CD4-positive, alpha-beta memory T cell (primary cell): Measurements from ENCODE around the gene ADCY7. TPM values are rescaled to one million over a fixed set of nuclear protein-coding genes. Genes with fewer than 3 reads are reported as not detected.
A peak's percentile ranks its signal among the peaks of the same experiment; 100 is the strongest.

ENCODE experiments used
- CTCF ChIA-PET: fragments of 350-600 bp; sonication (Branson Sonifier 250); formaldehyde crosslinking; loops from one replicate; lab custom pipeline; 2021; ENCODE audit warnings: inconsistent platforms; ENCODE audit not compliant: partially characterized antibody; lab: Charles Lee
- POLR2A ChIA-PET: fragments of 350-600 bp; sonication (Branson Sonifier 250); formaldehyde crosslinking; loops from one replicate; lab custom pipeline; 2021; ENCODE audit not compliant: partially characterized antibody; lab: Charles Lee
- DNase-seq, 5 donors: peaks; one replicate each; pipeline versions ENCODE4 v3.0.0 to v3.0.0-alpha.2; 2020 to 2022; ENCODE audit warnings: mixed read lengths in 1 of 5
- H3K27ac ChIP-seq: one replicate; pipeline ENCODE4 v1.7.0; 2013; ENCODE audit warnings: low read depth, low read length
- H3K27me3 ChIP-seq: 2 replicates; pipeline ENCODE4 v1.7.0; 2013; ENCODE audit warnings: mild to moderate bottlenecking, low read length, moderate library complexity; ENCODE audit not compliant: insufficient read depth
- H3K36me3 ChIP-seq: 2 replicates; pipeline ENCODE4 v1.7.0; 2013; ENCODE audit warnings: mild to moderate bottlenecking, low read length, moderate library complexity; ENCODE audit not compliant: insufficient read depth
- H3K4me1 ChIP-seq: 2 replicates; pipeline ENCODE4 v1.7.0; 2013; ENCODE audit warnings: mild to moderate bottlenecking, low read length, moderate library complexity; ENCODE audit not compliant: insufficient read depth
- H3K4me3 ChIP-seq, 2 donors: one replicate each; pipeline ENCODE4 v1.7.0; 2013; ENCODE audit warnings: low read length in 2 of 2, mild to moderate bottlenecking in 1 of 2
- H3K9me3 ChIP-seq, 2 donors: one replicate each; pipeline ENCODE4 v1.7.0; 2013; ENCODE audit warnings: low read length in 2 of 2, control low read depth in 1 of 2; ENCODE audit not compliant: control insufficient read depth in 1 of 2
- H3K27ac Mint-ChIP-seq, 7 donors: one replicate each; pipeline ENCODE4 v1.8.0; 2020 to 2021; ENCODE audit warnings: mixed read lengths in 7 of 7, mild to moderate bottlenecking in 6 of 7, inconsistent platforms in 3 of 7, moderate library complexity in 3 of 7
- H3K27me3 Mint-ChIP-seq, 2 donors: one replicate each; pipeline ENCODE4 v1.8.0; 2020 to 2021; ENCODE audit warnings: mixed read lengths in 2 of 2
- H3K36me3 Mint-ChIP-seq, 2 donors: one replicate each; pipeline ENCODE4 v1.8.0; 2020 to 2021; ENCODE audit warnings: mixed read lengths in 2 of 2, inconsistent platforms in 1 of 2, mild to moderate bottlenecking in 1 of 2
- H3K4me1 Mint-ChIP-seq, 4 donors: one replicate each; pipeline ENCODE4 v1.8.0; 2020 to 2021; ENCODE audit warnings: mixed read lengths in 4 of 4, mild to moderate bottlenecking in 1 of 4
- H3K4me3 Mint-ChIP-seq, 8 donors: one replicate each; pipeline ENCODE4 v1.8.0; 2020 to 2021; ENCODE audit warnings: mixed read lengths in 8 of 8, mild to moderate bottlenecking in 7 of 8, moderate library complexity in 6 of 8, inconsistent platforms in 3 of 8
- H3K9me3 Mint-ChIP-seq, 8 donors: one replicate each; pipeline ENCODE4 v1.8.0; 2020 to 2021; ENCODE audit warnings: mixed read lengths in 8 of 8, mild to moderate bottlenecking in 5 of 8, inconsistent platforms in 3 of 8, moderate library complexity in 1 of 8
- intact Hi-C: fragments of 100-400 bp; cut with micrococcal nuclease; formaldehyde crosslinking; loops from one replicate; pipeline ENCODE4 v1.15.1; 2023
- polyA plus RNA-seq, 2 donors: library from polyadenylated mRNA; unstranded; fragments of 300-500 nt; fragmentation: Illumina TruSeq; gene quantifications; one replicate each; pipeline ENCODE4 v1.2.3, GENCODE V29; 2021
- total RNA-seq, 2 experiments: library from RNA; stranded (reverse); gene quantifications; one replicate each; pipeline ENCODE4 v1.2.3, GENCODE V29; 2021

The ADCY7 gene
- total and polyA plus RNA-seq, 4 experiments from 2014 or later, result 34.8 to 235 (median 150) TPM

DNA sequence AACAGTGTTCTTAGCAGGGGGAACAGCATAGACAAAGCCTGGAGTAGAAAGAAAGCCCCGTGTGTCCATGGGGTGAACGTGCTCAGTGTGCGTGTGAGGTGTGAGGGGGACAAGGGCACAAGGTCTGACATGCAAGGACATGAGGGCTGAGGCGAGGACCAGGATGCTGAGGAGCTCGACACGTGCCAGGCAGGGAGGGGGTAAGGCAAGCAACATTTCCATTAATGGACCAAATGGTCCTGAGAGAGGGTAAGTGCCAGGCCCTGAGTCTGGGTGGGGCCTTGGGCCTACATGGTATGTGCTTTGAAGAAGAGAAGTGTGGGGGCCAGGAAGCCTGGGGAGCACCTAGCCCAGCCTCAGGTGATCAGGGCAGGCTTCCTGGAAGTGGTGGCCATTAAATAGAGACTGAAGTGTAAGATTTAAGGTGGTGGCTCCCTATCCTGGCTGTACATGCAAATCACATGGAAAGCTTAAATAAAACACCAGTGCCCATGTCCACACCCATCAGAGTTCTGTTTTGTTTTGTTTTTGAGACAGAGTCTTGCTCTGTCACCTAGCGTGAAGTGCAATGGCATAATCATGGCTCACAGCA, 29.3 kb downstream of the ADCY7 start:
- Histone ChIP-seq H3K36me3 (peaks cover 82% of the 10 kb centered on the region), H3K9me3 (no peaks in the 10 kb centered on the region), H3K4me3 (no peak overlapping the region), H3K4me1 (no peaks in the 10 kb centered on the region), H3K27me3 (no peaks in the 10 kb centered on the region), H3K27ac (no peak overlapping the region)
- intact Hi-C loops, result no loop called here
- ChIA-PET POLR2A (interaction anchor here (1.1 to 3.0 kb wide), 3 partner anchors 11 to 22 kb away, joined by 3 to 14 read pairs (median 3); no protein-coding TSS in a partner anchor), CTCF (interaction anchor here (0.9 to 2.9 kb wide), 4 partner anchors 16 to 32 kb away, joined by 3 to 10 read pairs (median 4); partner anchors contain the start of gene ADCY7)
- H3K4me3 Mint-ChIP-seq, result no peak overlapping the region
- no peak for DNase-seq
- H3K4me1 Mint-ChIP-seq, result peaks cover 3 to 15% (median 5%) of the 10 kb centered on the region in 4 donors
- H3K27me3 Mint-ChIP-seq, result no peaks in the 10 kb centered on the region
- peaks cover 16 to 65% of the 10 kb centered on the region in 2 donors for H3K36me3 Mint-ChIP-seq
- H3K27ac Mint-ChIP-seq, result peak overlapping the region in 6 of 7 donors; percentile 24 to 90 (median 82)
- H3K9me3 Mint-ChIP-seq, result no peaks in the 10 kb centered on the region

DNA sequence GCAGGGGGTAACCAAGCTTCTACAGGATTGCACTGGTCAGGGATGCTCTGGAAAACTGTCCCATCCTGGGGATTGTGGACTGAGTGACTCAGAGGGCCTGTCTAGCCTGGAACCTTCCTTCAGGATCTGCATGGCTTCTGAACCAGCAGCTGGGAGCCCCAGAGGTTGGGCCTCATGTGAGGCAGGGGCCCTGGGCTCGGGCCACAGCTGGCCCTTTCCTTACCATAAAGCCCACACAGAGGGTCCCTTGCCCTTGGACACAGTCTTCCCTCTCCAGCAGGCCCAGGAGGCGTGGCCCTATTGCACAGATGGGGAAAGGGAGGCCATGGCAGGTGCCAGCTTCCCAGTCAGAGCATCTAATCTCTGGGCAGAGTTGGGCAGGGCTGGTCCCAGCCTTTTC, 30.5 kb downstream of the ADCY7 start:
- DNase-seq, result no peak
- peak overlapping the region in 3 of 7 donors; percentile 24 to 42 (median 25) for H3K27ac Mint-ChIP-seq
- no peak overlapping the region for H3K4me3 ChIP-seq
- intact Hi-C loops, result no loop called here
- H3K36me3 Mint-ChIP-seq, result peaks cover 16 to 70% of the 10 kb centered on the region in 2 donors
- no peaks in the 10 kb centered on the region for H3K27me3 Mint-ChIP-seq
- no peaks in the 10 kb centered on the region for H3K4me1 ChIP-seq
- H3K27me3 ChIP-seq, result no peaks in the 10 kb centered on the region
- peaks cover 83% of the 10 kb centered on the region for H3K36me3 ChIP-seq
- H3K27ac ChIP-seq, result no peak overlapping the region
- no peaks in the 10 kb centered on the region for H3K9me3 Mint-ChIP-seq
- no peak overlapping the region for H3K4me3 Mint-ChIP-seq
- ChIA-PET POLR2A (interaction anchor here (0.7 to 3.7 kb wide), 6 partner anchors 12 to 31 kb away, joined by 3 to 14 read pairs (median 6); no protein-coding TSS in a partner anchor), CTCF (interaction anchor here (0.8 to 2.9 kb wide), 6 partner anchors 22 to 59 kb away, joined by 3 to 10 read pairs (median 4); partner anchors contain the start of gene ADCY7)
- H3K4me1 Mint-ChIP-seq, result peaks cover 3 to 15% (median 5%) of the 10 kb centered on the region in 4 donors
- H3K9me3 ChIP-seq, result no peaks in the 10 kb centered on the region

DNA sequence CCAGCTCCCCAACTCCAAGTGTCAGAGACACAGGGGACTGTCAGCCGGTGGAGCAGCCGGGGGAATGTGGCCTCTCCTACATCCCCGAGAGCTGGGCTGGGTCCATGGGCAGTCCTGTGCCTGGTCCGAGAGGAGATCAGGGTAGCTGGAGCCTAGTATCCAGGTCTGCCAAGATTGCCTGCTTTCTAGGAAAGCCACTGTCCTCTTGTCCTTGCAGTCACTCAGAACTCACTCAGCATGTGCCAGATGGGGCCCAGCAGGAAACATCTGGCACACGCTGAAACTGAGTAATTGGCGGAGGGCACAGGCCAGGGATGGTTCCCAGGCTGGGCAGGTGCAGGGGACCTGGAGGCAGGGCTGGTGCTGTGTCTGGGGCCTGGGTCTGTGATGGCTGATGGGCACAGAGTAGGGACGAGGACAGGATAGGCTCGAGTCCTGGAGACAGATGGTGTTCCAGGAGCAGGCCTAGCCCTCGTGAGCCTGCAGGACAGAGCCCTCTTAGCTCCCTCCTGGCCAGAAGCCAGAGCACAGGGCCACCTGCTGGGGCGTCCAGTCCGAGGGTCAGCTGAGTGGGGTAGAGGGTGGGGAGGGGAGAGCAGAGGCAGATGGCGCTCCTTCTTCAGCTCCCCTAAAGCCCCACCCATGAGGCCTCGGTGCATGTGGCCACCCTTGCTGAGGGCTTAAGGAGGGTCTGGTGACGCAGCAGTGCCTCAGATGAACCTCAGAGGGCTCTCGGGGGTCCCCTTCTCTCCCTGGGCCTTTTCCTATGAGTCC, 31.1 kb downstream of the ADCY7 start:
- peak overlapping the region in 3 of 7 donors; percentile 25 to 66 (median 27) for H3K27ac Mint-ChIP-seq
- H3K36me3 Mint-ChIP-seq, result peaks cover 16 to 72% of the 10 kb centered on the region in 2 donors
- Histone ChIP-seq H3K4me3 (no peak overlapping the region), H3K4me1 (no peaks in the 10 kb centered on the region), H3K36me3 (peaks cover 81% of the 10 kb centered on the region), H3K27ac (no peak overlapping the region), H3K9me3 (no peaks in the 10 kb centered on the region), H3K27me3 (no peaks in the 10 kb centered on the region)
- intact Hi-C loops, result no loop called here
- no peak overlapping the region for H3K4me3 Mint-ChIP-seq
- POLR2A ChIA-PET, result interaction anchor here (0.7 to 3.7 kb wide), 6 partner anchors 12 to 32 kb away, joined by 3 to 10 read pairs (median 5); no protein-coding TSS in a partner anchor
- CTCF ChIA-PET, result interaction anchor here (0.8 to 2.9 kb wide), 6 partner anchors 9 to 86 kb away, joined by 3 to 10 read pairs (median 4); no protein-coding TSS in a partner anchor
- no peaks in the 10 kb centered on the region for H3K27me3 Mint-ChIP-seq
- DNase-seq, result no peak
- no peaks in the 10 kb centered on the region for H3K9me3 Mint-ChIP-seq
- H3K4me1 Mint-ChIP-seq, result peaks cover 3 to 15% (median 5%) of the 10 kb centered on the region in 4 donors

DNA sequence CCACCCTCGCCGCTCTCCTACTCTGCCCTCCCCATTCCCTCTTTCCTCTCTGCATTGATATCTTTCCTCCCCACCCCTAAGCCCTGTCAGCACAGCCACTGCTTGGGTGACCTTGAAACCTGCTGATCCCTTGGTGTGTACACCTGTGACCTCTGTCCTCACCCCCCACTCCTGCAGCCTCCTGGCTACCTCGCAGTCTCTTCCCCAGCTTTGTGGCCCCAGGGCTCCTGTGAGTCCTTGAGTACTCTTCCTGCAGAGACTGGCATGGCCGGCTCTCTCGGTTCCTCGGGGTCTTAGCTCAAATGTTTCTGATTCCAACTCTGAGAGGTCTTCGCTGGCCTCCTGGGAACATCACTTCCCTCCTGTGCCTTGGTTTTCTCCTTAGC, 31.7 kb downstream of the ADCY7 start:
- ChIA-PET POLR2A (interaction anchor here (1.3 to 3.7 kb wide), 3 partner anchors 14 to 24 kb away, joined by 5 to 10 read pairs (median 7); no protein-coding TSS in a partner anchor), CTCF (interaction anchor here (0.8 to 1.6 kb wide), 4 partner anchors 10 to 87 kb away, joined by 3 to 4 read pairs (median 4); no protein-coding TSS in a partner anchor)
- H3K27me3 ChIP-seq, result no peaks in the 10 kb centered on the region
- Mint-ChIP-seq H3K4me3 (no peak overlapping the region), H3K4me1 (peaks cover 3 to 15% (median 5%) of the 10 kb centered on the region in 4 donors), H3K36me3 (peaks cover 20 to 71% of the 10 kb centered on the region in 2 donors), H3K27ac (peak overlapping the region in 2 of 7 donors; percentile 27 to 66), H3K9me3 (no peaks in the 10 kb centered on the region), H3K27me3 (no peaks in the 10 kb centered on the region)
- no peaks in the 10 kb centered on the region for H3K9me3 ChIP-seq
- H3K4me1 ChIP-seq, result no peaks in the 10 kb centered on the region
- peaks cover 81% of the 10 kb centered on the region for H3K36me3 ChIP-seq
- no peak overlapping the region for H3K27ac ChIP-seq
- intact Hi-C loops, result no loop called here
- no peak for DNase-seq
- no peak overlapping the region for H3K4me3 ChIP-seq

DNA sequence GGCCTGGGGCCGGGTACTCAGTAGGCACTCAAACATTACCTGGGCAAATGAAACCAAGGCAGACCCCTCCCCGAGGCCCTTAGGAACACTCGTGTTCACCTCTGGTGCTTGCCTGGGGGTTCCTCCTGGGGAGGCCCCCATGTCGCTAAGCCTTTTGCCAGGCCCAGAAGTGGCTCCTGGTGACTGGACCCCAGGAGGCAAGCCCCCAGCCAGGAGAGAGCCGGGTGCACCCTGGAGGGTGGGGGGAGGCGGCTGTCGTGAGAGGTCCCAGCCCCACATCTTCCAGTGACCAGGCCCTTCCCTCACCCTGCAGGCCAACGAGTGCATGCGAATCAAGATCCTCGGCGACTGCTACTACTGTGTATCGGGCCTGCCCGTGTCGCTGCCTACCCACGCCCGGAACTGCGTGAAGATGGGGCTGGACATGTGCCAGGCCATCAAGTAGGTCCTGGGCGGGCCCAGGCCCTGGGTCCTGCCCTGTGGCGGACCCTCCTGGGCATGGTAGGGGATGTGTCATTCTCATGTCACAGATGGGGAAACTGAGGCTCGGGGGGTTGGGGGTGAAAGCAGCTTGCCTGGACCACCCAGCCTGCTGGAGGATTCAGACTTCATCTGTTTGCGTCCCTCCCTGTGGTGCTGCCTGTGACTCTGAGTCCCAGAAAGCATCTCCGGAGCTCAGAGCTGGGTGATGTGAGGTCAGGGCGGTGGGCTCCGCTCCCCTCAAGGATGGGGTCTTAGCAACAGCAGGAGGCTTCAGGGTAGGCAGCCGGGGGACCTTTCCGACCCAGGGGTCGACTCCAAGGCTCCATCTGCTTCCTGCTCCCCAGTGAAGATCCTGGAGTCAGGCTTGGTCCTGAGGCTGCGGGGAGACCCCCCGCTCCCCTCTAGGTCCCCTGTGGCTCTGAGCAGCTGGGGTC, 32.5 kb downstream of the ADCY7 start:
- ChIA-PET CTCF (interaction anchor here (0.9 kb wide), 1 partner anchor 11 kb away, joined by 3 read pairs; no protein-coding TSS in a partner anchor), POLR2A (interaction anchor here (1.3 to 3.7 kb wide), 4 partner anchors 10 to 24 kb away, joined by 4 to 10 read pairs (median 6); no protein-coding TSS in a partner anchor)
- DNase-seq, result no peak

DNA sequence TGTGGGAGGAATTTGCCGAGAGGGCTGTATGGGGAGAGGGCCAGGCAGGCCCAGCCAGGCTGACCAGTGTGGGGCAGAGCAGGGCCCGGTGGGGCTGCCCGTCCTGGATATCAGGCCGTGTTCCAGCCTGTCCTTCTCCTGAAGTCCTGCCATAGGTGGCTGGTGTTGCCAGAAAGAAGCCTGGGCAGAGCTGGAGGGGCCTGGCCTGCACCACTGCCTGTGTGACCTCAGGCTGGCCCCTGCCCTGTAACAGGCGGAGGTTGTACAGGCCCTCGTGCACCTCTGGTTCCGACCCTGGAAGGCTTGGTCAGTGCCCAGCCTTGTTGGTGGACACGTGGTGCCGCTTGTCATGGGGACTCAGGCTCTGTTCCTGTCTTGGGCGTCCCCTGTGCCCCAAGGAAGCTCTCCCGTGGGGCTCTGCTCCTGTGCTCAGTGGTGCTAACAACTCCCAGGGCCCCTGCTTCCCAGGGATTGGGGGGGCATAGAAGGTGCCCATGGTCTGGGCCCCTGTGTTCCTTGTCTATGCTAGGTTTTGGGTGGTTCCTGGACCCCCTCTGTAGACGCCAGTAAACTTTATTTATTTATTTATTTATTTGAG, 33.3 kb downstream of the ADCY7 start:
- H3K9me3 Mint-ChIP-seq, result no peaks in the 10 kb centered on the region
- H3K27me3 Mint-ChIP-seq, result no peaks in the 10 kb centered on the region
- H3K4me1 Mint-ChIP-seq, result peaks cover 0 to 9% (median 4%) of the 10 kb centered on the region in 4 donors
- no peak overlapping the region for H3K4me3 ChIP-seq
- no peak for DNase-seq
- H3K27ac ChIP-seq, result no peak overlapping the region
- intact Hi-C loops, result no loop called here
- H3K4me1 ChIP-seq, result no peaks in the 10 kb centered on the region
- POLR2A ChIA-PET, result interaction anchor here (1.3 to 3.7 kb wide), 2 partner anchors 9 to 17 kb away, joined by 4 to 10 read pairs; no protein-coding TSS in a partner anchor
- no peak overlapping the region for H3K27ac Mint-ChIP-seq
- H3K9me3 ChIP-seq, result no peaks in the 10 kb centered on the region
- peaks cover 17 to 62% of the 10 kb centered on the region in 2 donors for H3K36me3 Mint-ChIP-seq
- no peaks in the 10 kb centered on the region for H3K27me3 ChIP-seq
- CTCF ChIA-PET, result no interaction called here
- peaks cover 74% of the 10 kb centered on the region for H3K36me3 ChIP-seq
- no peak overlapping the region for H3K4me3 Mint-ChIP-seq

More for the DNA sequence above, 32.5 kb downstream of the ADCY7 start:
- Histone ChIP-seq H3K27me3 (no peaks in the 10 kb centered on the region), H3K27ac (no peak overlapping the region), H3K4me1 (no peaks in the 10 kb centered on the region), H3K36me3 (peaks cover 74% of the 10 kb centered on the region), H3K4me3 (no peak overlapping the region), H3K9me3 (no peaks in the 10 kb centered on the region)
- H3K36me3 Mint-ChIP-seq, result peaks cover 21 to 67% of the 10 kb centered on the region in 2 donors
- H3K27ac Mint-ChIP-seq, result peak overlapping the region in 2 of 7 donors; percentile 27 to 66
- no peak overlapping the region for H3K4me3 Mint-ChIP-seq
- H3K9me3 Mint-ChIP-seq, result no peaks in the 10 kb centered on the region
- peaks cover 3 to 15% (median 5%) of the 10 kb centered on the region in 4 donors for H3K4me1 Mint-ChIP-seq
- H3K27me3 Mint-ChIP-seq, result no peaks in the 10 kb centered on the region
- intact Hi-C loops, result no loop called here
